ENCODE data around the gene ZNF653.

The ZNF653 gene, protein sequence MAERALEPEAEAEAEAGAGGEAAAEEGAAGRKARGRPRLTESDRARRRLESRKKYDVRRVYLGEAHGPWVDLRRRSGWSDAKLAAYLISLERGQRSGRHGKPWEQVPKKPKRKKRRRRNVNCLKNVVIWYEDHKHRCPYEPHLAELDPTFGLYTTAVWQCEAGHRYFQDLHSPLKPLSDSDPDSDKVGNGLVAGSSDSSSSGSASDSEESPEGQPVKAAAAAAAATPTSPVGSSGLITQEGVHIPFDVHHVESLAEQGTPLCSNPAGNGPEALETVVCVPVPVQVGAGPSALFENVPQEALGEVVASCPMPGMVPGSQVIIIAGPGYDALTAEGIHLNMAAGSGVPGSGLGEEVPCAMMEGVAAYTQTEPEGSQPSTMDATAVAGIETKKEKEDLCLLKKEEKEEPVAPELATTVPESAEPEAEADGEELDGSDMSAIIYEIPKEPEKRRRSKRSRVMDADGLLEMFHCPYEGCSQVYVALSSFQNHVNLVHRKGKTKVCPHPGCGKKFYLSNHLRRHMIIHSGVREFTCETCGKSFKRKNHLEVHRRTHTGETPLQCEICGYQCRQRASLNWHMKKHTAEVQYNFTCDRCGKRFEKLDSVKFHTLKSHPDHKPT

DNA sequence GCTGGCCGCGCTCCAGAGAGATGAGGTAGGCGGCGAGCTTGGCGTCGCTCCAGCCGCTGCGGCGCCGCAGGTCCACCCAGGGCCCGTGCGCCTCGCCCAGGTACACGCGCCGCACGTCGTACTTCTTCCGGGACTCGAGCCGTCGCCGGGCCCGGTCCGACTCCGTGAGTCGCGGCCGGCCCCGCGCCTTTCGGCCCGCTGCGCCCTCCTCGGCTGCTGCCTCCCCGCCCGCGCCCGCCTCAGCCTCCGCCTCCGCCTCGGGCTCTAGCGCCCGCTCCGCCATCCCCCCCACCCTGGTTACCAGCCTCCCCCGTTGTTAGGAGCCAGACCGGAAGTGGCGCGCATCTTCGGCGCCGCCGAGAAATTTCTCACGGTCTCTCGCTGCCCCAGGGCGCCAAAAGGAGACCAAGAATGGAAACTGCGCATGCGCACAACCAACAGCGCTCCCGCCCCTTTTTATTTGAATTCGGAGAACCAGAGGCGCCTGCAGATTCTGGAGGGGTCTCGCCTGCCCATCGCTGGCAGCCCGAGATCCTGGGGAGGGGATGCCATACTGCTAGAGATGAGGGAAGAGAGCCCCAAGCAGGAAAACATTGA lies at the start of gene ZNF653:
TSS of gene ZNF653 (minus strand) at position 336 of the 597 bp plus-strand sequence. CDS start at position 283, 53 bp downstream.
- DNase-seq (ENCODE audit: low read depth in 1 of 2, low spot score in 1 of 2): peak; percentile 89 to 92

DNA sequence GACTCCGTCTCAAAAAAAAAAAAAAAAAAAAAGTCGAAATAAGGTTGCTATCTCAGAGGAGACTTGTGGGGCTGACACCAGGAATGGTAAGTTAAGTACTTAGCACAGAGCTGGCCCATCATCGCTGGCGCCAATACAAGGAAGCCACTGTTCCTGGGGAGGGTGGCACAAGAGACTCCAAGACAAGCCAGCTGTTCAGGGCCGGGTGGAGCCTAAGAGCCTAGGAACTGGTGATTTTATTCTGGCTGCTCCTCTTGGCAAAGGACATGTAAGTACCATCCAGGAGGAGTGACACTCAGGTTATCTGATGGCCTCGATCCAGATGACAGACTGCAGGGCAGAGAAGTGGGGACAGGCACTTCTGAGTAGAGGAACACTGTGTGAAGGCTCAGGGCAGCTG lies 49.6 kb upstream of the ZNF653 start:
- DNase-seq (ENCODE audit: low read depth in 1 of 2, low spot score in 1 of 2): no peak

DNA sequence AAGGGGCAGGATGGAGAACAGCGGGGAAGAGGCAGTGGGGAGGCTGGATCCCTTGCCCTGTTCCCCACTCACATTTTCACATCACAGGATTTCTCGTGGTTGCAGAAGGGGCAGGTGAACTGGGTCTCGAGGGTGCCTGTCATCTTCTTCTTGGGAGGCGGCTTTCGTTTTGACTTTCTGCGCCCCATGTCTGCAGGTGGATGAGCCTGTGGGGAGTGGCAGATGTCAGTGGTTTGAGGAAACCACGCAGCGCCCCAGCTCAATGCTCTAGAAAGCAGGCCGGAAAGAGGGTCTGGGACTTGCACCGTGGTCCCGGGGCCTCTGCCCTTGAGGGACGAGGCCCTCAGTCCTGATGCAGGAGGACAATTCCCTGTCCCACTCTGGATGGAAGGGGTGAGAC lies 48.5 kb upstream of the ZNF653 start:
- no peak for DNase-seq (ENCODE audit: low read depth in 1 of 2, low spot score in 1 of 2)

DNA sequence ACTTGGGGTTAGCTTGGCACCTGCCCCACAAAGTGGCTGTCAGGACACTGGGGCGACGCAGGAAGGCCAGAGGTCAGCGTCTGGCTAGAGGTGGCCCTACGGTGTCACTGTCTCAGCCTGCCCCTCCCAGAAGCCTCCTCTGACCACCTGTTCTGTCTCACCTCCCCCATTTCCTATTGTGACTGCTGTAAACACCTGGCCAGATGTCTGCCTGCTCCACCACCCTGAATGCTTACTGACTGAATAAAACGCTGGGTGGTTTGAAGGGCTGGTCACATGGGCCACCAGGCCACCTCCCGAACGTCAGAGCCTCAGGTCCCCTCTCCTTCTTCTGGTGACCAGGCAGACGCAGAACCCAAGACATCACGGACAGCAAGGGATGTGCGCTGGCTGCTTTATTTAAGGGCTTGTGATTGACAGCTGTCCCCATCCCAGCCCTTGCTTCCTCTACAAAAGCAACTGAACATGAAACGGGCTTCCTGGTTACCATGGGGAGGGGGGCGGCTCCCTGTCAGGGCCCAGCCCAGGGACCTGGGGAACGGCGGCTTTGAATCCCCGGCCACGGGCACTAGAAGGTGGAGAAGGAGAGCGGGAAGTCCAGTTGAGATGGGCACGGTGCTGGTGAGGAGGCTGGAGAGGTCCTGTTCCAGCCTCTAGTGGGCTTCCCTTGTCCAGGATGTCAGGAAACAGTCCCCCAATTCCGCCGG lies 47.2 kb upstream of the ZNF653 start:
- DNase-seq (ENCODE audit: low read depth in 1 of 2, low spot score in 1 of 2): no peak

DNA sequence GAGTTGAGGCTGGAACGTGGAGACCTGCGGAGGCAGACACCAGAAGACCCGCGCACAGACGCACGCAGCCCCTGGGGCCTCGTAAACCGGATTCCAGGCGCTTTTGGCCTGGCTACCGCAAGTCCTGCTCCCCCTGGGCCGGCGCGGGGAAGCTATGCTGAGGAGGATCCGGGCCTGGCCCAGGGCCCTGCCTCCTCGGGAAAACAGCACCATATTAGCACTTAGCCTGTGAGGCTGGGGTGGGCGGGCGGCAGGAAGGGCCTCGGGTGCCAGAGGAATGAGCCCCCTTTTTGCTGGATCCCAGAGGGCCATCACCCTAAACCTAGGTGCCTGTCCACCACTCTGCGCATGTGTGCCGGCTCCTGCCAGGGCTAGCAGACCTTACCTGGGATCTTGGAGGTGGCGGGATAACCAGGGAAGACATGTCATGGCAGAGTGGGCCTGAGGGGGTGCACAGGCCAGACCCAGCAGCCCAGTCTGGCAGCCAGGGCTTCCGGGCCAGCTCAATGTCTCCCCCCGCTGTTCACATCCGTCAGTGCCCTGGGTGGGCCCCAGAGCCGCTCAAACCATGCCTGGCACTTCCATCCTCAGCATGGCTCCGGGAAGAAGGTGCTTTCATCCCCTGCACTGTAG lies 46.1 kb upstream of the ZNF653 start:
- no peak for DNase-seq (ENCODE audit: low read depth in 1 of 2, low spot score in 1 of 2)

DNA sequence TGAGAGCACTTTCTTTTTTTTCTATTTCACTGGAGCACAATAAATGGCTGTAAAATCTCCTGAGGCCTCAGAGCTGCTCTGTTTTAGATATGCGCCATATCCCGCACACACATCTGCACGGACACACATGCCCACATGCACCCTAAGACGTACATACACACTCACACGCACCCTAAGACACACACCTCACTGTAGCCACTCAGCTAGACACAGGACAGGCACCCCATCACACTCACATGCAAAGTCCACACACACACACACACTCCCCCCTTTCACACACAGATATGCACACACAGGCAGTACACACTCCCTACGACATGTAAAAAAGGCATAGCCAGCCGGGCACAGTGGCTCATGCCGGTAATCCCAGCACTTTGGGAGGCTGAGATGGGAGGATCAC lies 44.6 kb upstream of the ZNF653 start:
- DNase-seq (ENCODE audit: low read depth in 1 of 2, low spot score in 1 of 2): no peak

DNA sequence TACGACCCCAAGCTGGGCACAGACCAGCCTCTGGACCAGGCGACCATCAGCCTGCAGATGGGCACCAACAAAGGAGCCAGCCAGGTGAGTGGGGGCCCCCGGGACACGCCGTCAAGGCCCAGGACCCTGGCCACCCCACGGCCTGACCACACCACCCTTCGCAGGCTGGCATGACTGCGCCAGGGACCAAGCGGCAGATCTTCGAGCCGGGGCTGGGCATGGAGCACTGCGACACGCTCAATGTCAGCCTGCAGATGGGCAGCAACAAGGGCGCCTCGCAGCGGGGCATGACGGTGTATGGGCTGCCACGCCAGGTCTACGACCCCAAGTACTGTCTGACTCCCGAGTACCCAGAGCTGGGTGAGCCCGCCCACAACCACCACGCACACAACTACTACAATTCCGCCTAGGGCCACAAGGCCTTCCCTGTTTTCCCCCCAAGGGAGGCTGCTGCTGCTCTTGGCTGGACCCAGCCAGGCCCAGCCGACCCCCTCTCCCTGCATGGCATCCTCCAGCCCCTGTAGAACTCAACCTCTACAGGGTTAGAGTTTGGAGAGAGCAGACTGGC lies 43.8 kb upstream of the ZNF653 start:
- DNase-seq (ENCODE audit: low read depth in 1 of 2, low spot score in 1 of 2): no peak

DNA sequence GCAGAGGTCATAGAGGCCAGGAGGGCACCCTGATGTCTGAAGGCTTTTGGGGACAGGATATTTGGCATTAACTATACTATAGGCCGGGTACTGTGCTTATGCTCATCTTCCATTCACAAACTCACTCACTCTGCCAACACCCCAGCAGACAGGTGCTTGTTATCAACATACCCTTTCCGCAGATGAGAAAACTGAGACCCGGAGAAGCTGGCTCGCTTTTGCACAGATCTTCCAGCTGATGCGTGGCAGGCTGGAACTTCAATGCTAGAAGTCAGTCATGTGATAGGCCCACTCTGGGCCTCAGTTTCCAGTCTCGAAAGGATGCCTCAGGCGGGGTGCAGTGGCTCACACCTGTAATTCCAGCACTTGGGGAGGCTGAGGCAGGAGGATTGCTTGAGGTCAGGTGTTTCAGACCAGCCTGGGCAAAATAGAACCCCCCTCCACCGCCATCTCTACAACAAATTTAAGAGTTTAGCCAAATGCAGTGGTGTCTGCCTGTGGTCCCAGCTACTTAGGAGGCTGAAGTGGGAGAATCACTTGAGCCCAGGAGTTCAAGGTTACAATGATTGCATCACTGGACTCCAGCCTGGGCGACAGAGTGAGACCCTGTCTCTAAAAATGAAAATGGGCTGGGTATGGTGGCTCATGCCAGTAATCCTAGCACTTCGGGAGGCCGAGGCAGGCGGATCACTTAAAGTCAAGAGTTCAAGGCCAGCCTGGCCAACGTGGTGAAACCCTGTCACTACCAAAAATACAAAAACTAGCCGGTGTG lies 42.5 kb upstream of the ZNF653 start:
- DNase-seq (ENCODE audit: low read depth in 1 of 2, low spot score in 1 of 2): no peak

DNA sequence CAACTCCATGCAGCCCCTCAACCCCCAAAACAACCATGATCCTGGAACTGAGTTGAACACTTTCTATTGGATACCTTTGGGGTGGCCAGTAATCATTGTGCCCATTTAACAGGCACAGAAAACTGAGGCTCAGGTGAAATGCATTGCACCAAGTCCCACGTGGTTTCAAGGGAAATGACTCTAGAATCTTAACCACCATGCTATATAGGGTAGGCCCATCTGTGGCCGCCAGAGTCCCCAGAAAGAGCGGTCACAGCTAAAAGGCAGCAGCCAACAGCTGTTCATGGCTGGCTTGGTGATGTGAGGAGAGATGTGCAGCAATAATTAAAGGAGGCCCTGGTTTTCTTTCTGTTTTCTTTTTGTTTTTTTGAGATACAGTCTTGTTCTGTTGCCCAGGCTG lies 35.6 kb upstream of the ZNF653 start:
- DNase-seq (ENCODE audit: low read depth in 1 of 2, low spot score in 1 of 2): no peak

DNA sequence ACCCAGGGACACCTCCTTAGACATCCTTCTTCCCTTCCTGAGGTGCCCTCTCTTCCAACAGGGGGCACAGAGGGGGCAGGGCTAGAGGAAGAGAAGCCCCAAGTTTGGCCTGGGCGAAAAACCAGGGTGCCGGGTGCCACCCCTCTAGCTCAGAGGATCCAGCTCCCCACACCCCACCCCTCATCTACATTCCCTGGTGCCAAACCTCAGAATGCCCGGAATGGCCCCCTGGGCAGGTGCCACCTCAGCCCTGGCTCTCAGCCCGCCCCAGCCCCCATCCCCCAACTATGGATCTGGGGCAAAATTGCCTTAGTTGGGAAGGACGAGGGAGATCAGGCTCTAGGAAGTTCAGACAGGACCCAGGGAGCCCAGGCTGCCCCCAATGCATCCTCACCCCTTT lies 35.0 kb upstream of the ZNF653 start:
- no peak for DNase-seq (ENCODE audit: low read depth in 1 of 2, low spot score in 1 of 2)

DNA sequence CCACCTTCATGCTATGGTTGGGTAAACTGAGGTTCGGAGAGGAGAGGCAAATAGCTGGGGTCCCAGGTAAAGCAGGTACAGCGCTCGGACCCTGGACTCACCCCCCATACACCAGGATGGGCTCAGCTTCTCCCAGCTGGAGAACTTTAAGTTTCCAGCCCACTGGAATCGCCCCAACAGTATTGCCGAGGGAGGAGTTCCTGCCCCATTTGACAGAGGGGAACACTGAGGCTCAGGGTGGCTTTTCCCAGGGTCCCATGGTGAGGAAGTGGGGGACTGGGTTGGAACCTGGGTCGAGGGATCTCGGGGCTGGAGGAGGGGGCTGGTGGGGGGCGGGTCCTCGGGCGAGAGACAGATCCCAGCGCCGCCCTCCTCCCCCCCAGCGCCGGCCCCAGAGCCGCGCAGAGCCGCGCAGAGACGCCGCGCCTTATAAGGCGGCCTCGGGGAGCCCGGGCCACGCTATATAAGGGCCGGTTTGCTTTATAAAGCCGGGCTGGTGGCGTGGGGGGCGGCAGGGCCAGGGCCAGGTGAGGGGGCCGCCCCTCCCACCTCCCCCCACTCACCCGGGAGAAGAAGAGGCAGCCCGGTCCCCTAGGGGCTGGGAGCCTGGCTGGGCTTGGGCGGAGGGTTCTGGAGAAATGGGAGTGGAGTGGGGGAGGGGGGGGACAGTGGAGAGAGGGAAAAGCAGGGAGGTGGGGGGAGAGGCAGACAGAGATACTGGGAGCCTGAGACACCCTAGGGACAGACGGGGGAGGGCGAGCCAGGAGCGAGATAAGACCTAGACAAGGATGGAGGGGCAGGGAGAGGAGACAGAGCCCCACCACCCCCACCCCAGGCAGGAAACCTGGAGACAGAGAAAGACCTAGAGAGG lies 34.1 kb upstream of the ZNF653 start:
- DNase-seq (ENCODE audit: low read depth in 1 of 2, low spot score in 1 of 2): no peak

DNA sequence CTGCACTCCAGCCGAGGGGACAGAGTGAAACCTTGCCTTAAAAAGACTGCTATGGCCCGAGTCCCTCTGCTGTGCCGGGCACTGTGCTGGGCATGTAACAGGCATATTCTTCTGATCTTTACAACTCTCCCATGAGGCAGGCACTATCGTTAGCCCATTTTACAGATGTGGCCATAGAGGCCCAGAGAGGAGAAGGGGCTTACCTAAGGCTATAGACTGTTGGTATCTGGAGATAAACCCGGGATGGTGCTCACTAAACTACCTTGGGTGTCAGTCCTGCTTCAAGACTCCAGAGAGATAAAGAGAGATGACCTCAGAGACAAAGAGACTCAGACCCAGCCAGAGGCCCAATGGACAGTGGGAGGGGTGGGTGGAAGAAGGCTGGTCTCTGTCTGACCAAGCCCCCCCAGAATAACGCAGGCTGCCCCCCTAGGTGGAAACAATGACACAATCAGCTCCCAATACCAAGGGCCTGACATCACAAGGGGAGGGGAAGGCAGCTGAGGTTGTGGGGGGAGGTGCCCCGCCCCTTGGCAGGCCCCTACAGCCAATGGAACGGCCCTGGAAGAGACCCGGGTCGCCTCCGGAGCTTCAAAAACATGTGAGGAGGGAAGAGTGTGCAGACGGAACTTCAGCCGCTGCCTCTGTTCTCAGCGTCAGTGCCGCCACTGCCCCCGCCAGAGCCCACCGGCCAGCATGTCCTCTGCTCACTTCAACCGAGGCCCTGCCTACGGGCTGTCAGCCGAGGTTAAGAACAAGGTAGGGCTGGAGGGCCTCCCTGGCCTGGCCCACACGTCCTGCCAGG lies 32.8 kb upstream of the ZNF653 start, which contains the start of gene CNN1:
TSS of gene CNN1 (plus strand) at position 620 of the 805 bp plus-strand sequence. CDS start at position 697, 77 bp downstream.
- DNase-seq (ENCODE audit: low read depth in 1 of 2, low spot score in 1 of 2): no peak

DNA sequence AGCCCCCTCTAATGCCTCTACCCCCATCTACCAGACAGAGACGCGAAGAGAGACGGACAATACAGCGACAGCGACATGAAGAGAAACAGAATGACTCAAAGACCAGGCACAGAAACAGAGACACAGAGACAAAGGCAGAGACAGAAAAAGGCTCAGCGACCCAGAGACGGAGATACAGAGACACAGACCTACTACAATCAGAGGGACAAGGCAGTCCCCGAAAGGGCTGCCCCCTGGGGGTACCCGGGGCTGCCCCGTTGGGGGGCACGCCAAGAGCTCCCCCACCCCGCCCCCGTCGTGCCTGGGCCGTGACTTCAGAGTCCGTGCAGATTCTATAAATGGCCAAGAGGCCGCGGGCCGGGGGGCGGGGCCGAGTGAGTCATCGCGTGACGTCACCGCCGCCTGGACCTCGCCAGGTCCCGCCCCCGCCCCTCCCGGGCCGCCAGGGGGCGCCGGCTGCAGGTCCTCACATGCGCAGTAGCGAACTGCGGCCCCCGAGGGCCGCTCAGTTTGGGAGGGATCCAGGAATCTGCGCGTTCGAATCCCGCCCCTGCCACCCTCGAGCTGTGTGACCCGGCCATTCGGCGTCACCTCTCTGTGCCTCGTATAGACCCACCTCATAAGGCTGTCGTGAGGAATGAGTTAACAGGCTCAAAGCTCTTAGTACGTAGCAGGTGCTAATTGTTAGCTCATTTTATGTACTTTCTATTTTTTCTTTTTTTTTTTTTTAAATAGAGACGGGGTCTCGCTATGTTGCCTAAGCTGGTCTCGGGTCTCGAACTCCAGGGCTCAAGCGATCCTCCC lies 30.4 kb upstream of the ZNF653 start:
- peak; percentile 55 to 78 for DNase-seq (ENCODE audit: low read depth in 1 of 2, low spot score in 1 of 2)

DNA sequence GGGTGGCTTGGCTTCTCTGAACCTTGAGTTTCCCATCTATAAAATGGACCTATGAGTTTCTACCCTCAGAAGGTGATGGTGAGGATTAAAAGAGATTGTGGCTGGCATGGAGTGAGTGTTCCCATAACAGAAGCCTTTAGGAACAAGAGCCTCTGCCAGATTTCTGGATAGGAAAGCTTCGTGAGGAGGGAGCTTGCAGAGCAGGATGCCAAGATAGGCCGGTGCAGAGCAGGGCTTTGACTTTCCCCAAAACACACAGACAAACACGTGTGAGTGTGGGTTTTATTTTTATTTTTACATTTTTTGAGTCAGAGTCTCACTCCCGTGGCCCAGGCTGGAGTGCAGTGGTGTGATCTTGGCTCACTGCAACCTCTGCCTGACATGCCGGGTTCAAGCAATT lies 29.3 kb upstream of the ZNF653 start:
- DNase-seq (ENCODE audit: low read depth in 1 of 2, low spot score in 1 of 2): no peak

DNA sequence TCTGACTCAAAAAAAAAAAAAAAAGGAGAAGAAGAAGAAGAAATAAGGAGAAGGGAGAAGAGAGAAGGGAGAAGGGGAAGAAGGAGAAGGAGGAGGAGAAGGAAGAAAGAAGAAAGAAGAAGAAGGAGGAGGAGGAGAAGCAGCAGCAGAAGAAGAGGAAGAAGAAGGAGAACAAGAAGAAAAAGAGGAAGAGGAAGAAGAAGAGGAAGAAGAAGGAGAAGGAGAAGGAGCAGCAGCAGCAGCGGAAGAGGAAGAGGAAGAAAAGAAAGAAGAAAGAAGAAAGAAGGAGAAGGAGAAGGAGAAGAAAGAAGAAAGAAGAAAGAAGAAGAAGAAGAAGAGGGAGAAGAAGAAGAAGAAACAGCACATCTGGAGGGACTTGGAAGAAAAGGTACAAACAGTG lies 28.9 kb upstream of the ZNF653 start:
- no peak for DNase-seq (ENCODE audit: low read depth in 1 of 2, low spot score in 1 of 2)

DNA sequence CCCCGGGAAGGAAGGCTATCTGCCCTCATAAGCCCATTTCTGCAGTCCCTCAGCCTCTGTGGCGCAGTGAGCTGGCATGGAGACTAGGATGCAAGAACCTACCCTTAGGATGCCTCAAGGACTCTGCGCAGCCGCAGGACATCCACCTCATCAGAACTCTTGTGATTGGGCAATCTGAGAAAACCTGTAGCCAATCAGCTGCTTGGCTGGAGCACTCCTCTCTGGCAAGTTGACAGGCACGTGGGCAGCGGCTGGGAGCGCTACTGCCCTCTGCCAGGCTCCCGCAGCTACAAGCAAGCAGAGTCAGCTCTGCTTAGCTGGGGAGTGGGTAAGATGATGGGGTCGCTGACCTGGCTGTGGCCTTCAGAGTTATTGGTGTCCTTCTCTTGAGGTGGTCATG lies 24.8 kb upstream of the ZNF653 start:
- no peak for DNase-seq (ENCODE audit: low read depth in 1 of 2, low spot score in 1 of 2)

DNA sequence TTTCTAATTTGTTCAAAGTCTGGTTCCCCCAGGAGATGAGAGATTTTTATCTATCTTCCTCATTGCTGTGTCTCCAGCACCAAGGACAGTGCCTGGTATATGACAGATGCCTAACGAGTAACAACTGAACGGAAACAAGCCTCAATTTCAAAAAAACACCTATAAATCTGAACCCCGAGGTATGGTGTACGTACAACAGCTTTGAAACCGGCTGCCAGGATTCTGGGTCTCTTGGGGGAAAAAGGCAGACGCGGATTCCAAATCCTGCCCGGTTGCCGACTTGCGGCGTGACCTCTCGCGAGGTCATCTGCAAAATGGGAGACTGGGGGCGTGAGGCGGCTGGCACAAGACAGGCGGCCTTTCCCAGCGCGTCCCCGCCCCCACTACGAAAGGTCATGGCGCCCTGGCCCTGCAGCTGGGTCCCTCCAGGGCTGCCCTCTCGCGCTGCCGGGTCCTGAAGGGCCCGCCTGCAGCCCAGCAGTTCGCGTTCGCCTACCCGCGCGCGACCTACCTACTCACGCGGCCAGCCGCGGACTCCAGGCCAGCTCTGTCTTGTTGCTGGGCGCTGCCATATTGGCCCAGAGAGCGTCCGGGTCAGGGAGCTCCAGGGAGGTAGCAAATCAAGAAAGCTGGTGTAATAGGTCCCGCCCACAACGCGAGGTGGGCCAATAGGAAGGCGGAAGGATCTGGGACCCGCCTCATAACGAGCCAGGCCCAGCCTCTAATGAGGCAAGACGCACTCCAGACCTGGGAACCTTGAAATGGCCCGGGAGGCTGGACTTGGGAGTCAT lies 23.1 kb upstream of the ZNF653 start, which contains the start of gene ECSIT:
TSS of gene ECSIT (minus strand) at position 584 of the 791 bp plus-strand sequence. CDS start 9,964 bp downstream, outside the sequence.
- DNase-seq (ENCODE audit: low read depth in 1 of 2, low spot score in 1 of 2): peak; percentile 77 to 86
